ENCODE results near the gene TAT.
"Not testable (repeated sequence)": the region's sequence is repeated elsewhere in the genome, so short reads cannot be mapped to it uniquely, and the experiment has no call there.

Gene TAT

GRCh38 chr16:71576971-71577370 lies at the start of gene TAT:
TSS of gene TAT (minus strand) at chr16:71577092. CDS start at chr16:71576415, 677 bp downstream.
- DNase-seq = no peak

GRCh38 chr16:71626018-71626857 lies 49.3 kb upstream of the TAT start, which contains the start of gene MARVELD3:
TSS of gene MARVELD3 (plus strand) at chr16:71626184. CDS start at chr16:71626230, 46 bp downstream.
- DNase-seq = no peak

- DNase-seq = no peak
These were observed 48.4 kb upstream of the TAT start for GRCh38 chr16:71625113-71625850.

GRCh38 chr16:71623597-71623996 lies 46.7 kb upstream of the TAT start:
- no peak for DNase-seq

- DNase-seq = no peak
These were observed 45.2 kb upstream of the TAT start for GRCh38 chr16:71622088-71622487.

GRCh38 chr16:71618429-71618828 lies 41.5 kb upstream of the TAT start:
- DNase-seq = no peak

GRCh38 chr16:71614956-71615355 lies 38.1 kb upstream of the TAT start:
- DNase-seq = not testable (repeated sequence)

- DNase-seq = peak; percentile 73
These were observed 34.3 kb upstream of the TAT start for GRCh38 chr16:71610936-71611871.

- no peak for DNase-seq
These were observed 33.6 kb upstream of the TAT start for GRCh38 chr16:71610447-71610846.

GRCh38 chr16:71609066-71609465 lies 32.2 kb upstream of the TAT start:
- DNase-seq = no peak

- no peak for DNase-seq
These were observed 23.9 kb upstream of the TAT start for GRCh38 chr16:71600822-71601221.

- not testable (repeated sequence) for DNase-seq
These were observed 21.5 kb upstream of the TAT start for GRCh38 chr16:71598426-71598825.

GRCh38 chr16:71595340-71595826 lies 18.5 kb upstream of the TAT start:
- not testable (repeated sequence) for DNase-seq

GRCh38 chr16:71594000-71594646 lies 17.2 kb upstream of the TAT start:
- no peak for DNase-seq

- no peak for DNase-seq
These were observed 16.4 kb upstream of the TAT start for GRCh38 chr16:71593048-71593999.

- DNase-seq = no peak
These were observed 15.0 kb upstream of the TAT start for GRCh38 chr16:71591917-71592316.

GRCh38 chr16:71590584-71590983 lies 13.7 kb upstream of the TAT start:
- peak; percentile 2 for DNase-seq

- not testable (repeated sequence) for DNase-seq
These were observed 13.2 kb upstream of the TAT start for GRCh38 chr16:71590071-71590470.

- not testable (repeated sequence) for DNase-seq
These were observed 12.4 kb upstream of the TAT start for GRCh38 chr16:71589334-71589733.

- no peak for DNase-seq
These were observed 8.4 kb upstream of the TAT start for GRCh38 chr16:71585318-71585703.
